ENCODE data around the gene SHB.
"Not testable (repeated sequence)": the region's sequence is repeated elsewhere in the genome, so short reads cannot be mapped to it uniquely, and the experiment has no call there.

SHB gene

DNA sequence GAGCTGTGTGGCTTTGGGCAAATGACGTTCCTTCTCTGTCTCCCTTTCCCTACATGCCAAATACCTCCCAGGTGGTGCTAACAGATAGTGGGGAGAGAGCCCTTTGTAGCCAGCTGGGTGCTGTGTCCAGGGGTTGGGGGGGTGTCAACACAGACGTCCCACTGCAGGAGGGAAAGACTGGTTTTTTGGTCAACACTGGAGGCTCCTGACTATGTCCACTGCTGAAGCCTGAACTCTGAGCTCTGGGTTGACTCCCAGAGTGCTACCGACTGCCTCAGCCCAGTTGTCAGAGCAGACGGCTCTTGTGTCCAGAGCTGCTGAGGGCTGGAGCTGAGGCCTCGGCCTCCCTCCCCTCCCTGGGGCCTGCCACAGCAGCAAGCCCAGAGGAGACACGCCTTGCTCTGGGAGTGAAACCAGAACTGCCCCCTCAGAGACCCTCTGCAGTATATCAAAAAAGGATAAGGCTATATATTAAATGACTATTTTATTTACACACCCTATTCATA is 150.3 kb downstream of the SHB start:
- no peak for DNase-seq (ENCODE audit: low read depth)

DNA sequence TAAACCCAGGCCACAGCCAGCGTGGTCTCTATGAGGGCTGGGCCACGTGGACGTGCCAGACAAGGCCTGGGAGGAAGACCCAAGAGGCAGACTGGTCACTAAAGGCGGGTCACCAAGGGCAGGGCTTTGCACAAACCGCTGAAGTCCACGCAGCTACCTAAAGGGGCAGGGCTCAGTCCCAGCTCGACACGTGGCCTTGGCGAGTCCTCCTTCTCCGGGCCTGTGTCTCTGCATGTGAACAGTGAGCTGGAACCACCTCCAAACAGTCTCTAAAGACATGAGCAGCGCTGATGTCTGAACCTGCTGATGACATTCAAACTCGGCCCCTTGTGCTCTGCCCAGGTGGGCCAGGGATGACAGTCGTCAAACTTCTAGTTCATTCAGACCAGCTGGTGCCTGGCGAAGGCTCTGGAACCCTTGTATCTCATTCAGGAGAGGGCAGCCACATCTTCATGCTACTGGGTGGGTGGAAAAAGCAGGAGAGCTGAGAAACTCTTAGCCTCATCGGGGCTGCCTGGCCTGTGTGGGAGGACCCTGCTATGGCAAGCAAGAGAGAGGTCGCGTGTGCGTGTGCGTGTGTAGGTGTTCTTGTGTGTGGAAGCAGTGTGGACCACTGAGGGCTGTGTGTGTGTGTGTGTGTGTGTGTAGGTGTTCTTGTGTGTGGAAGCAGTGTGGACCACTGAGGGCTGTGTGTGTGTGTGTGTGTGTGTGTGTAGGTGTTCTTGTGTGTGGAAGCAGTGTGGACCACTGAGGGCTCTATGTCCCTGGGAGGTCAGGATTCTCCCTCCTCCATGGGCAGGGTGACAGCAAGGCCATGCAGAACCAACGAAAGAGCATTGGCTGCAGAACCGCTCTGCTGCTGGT is 151.0 kb downstream of the SHB start:
- DNase-seq (ENCODE audit: low read depth), result no peak

DNA sequence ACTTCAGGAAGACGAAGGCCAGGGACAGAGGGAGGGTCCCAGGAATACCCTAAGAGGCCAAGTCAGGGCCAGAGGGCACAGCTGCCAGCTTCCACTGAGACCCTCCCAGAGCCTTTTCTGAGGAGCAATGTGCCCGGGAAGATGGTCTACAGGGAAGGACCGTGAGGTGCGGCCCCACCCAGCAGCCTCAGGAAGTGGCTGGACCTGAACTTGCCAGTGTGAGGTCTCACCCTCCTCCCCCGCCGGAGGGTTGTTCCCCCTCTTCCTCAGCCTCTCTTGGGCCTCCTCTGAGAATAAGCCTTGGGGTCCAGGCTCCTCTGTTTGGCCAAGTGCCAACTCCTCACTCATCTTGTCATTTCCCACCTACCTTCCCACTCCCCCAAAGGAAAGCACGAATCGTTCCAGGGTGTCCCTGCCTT is 151.7 kb downstream of the SHB start:
- no peak for DNase-seq (ENCODE audit: low read depth)

DNA sequence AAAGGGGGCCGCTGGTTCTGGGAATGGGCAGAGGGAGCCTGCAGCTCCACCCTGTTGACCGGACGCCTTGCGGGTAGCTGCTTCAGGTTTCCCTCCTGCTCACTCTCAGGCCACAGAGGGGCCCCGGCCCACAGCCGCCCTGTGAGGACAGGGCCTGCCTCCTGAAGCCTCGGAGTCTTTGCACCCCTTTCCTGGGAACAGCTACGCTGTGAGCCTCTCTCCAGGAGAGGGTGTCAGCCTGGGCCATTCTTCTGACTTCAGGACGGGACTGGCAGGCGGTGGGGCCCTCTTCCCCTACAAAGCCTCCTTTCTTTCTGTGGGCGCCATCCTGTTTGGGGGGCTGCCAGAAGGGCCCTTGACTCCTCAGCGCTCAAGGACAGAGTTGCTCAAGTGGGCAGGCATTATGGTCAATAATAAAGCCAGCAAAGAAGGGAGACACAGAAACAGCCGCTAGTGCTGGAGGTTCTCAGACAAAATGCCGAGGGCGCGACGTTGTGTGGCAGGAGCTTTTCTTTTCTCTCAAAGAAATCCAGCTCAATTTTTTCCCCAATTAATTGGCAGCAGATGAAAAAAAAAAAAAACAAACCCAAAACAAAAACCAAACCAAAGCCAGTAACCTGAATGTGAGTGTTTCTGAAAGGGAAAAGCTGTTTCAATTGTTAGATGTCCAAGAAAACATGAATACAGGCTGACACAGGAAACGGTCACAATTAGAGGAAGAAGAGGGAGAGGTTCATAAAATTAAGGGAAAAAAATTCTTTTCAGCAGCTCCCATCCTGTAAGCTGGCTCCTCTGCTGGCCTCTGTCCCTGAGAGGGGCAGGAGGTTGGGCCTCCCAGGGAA is 152.3 kb downstream of the SHB start:
- DNase-seq (ENCODE audit: low read depth), result no peak

DNA sequence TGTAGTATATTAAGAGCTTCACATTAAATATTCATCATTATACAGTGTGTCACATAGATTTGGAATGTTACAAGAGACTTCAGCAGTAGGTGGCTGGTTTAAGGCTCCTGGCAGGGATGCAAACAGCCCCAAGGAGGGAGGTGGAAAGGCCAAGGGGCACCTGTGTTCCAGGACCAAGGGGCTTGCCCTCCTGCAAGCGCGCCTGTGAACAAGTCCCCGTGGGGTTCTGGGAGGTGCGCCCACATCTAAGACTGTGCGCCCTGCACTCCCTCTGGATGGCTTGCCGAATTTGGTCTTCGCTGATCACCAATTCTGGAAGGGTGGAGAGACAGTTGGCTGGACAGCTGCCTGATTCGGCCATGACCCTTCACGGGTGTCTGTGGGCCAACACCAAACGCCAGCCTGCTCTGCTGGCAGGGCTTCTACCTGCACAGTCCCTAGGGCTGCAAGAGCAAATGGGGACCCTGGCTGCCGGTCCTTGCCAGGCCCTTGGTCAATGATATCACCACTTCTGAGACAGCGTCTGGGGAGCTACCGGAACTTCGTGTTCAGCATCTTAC is 153.0 kb downstream of the SHB start:
- no peak for DNase-seq (ENCODE audit: low read depth)

DNA sequence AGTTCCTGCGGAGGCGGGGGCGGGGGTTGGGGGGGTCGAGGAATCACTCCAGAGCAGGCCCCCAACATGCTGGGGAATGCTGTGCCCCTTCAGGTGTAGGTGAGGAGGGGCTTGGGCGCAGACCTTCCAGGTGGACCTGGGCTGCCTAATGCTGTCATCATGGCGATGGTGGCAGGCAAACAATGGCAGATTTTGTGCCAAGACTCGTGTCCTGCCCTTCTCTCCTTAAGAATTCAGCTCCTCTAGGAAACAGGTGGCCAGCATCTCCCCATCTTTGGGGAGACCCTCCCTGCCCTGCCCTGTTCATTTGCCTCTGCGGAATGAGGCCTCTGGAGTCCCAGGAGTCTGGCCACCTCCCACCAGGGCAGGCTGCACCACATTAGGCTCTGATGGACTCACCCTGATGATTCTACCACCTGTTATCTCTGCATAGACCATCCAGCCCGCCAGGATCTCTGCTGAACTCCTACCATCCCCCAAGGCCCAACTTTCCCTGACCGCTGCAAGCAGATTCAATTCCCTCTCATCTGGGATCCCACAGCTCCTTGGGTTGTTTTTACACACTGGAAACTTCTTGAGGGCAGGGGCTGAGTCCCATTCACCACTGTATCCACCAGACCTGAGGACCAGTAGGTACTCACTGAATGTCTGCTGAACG is 154.2 kb downstream of the SHB start:
- DNase-seq (ENCODE audit: low read depth), result no peak

DNA sequence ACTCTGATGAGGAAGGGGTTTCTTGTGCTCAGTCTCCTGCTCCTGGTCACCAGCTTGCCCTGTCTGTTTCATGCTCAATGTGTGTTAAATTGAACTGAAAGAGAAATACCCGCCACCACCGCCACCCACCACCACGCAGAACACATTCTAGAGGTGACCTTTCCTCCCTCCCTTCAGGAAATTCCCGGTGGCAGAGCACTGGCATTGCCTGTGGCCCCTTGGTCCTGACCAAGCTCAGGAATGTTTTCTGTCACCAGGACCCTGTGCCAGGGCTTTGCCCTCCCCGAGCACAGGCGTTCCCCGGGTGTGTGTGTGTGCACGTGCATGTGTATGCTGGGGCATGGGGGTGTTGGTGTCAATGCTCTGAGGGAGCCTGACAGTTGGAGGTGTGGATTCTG is 154.9 kb downstream of the SHB start:
- DNase-seq (ENCODE audit: low read depth), result no peak

DNA sequence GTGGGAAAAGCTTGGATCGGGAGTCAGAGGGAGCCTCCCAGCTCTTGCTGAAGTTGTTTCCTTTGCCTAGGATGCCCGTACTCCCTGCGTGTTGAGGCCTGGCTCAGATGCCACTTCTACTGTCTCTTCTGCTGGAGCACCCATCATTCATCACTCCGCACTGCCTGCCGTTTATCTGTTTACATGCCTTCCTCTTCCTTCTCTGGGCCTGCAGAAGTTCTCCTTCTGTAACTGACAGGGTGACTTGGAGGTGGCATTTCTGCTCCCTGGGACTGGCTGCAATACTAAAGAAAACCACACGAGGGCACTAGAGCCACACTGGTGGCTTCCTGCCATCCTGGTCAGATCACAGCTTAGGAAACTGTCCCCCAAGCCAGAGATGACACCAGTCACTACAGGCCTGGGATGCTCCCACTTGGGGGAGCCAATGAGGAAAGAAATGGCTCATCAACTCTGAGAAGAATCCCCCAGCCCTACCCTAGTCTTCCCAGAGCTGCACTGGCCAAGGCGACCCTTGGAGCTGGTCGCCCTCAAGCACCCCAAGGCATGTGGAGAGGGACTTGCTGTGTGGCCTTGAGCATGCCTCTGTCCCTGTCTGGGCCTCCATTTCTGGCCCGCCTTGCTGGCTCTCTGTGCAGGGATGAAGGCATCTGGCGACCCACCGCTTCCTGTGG is 155.4 kb downstream of the SHB start:
- peak; percentile 64 for DNase-seq (ENCODE audit: low read depth)

DNA sequence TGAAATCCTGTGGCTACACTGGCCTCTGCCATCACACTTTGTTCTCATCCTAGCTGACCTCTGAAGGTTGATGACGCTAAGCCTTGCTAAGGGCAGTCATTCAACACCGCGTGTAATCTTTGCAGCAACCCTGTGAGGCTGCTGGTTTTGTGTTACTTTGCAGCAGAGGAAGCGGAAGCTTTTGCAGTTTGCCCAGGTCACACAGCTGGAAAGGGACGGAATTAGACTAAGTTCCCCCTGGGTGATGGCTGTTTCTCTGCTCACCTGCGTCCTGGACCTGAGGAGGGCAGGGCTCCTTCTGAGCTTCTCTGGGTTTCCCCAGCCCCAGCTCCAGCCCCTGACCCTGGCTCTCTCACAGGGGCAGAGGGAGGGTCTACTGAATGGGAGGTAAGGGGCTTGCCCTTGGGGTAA is 157.8 kb downstream of the SHB start:
- DNase-seq (ENCODE audit: low read depth), result no peak

DNA sequence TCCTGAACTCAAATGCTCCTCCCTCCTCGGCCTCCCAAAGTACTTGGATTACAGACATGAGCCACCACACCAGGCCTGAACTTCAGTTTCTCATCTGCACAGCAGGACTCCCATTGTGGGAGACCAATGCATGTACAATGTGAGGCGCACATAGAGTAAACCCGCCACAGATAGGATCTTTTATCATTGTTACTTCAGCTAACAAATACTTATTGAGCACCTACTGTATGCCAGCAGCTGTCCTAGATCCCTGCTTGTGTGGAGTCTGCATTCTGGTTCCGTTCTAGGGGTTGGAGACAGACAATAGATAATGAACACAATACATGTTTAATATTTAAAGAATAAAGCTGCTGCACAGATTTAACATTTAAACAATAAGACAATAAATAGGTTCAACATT is 158.8 kb downstream of the SHB start:
- no peak for DNase-seq (ENCODE audit: low read depth)

DNA sequence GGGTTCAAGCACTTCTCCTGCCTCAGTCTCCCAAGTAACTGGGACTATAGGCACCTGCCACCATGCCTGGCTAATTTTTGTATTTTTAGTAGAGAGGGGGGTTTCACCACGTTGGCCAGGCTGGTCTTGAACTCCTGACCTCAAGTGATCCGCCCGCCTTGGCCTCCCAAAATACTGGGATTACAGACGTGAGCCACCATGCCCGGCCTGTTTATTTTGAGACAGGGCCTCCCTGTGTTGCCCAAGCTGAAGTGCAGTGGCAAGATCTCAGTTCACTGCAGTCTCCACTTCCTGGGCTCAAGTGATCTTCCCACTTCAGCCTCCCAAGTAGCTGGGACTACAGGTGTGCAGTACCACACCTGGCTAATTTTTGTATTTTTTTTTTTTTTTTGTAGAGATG is 159.2 kb downstream of the SHB start:
- not testable (repeated sequence) for DNase-seq (ENCODE audit: low read depth)

DNA sequence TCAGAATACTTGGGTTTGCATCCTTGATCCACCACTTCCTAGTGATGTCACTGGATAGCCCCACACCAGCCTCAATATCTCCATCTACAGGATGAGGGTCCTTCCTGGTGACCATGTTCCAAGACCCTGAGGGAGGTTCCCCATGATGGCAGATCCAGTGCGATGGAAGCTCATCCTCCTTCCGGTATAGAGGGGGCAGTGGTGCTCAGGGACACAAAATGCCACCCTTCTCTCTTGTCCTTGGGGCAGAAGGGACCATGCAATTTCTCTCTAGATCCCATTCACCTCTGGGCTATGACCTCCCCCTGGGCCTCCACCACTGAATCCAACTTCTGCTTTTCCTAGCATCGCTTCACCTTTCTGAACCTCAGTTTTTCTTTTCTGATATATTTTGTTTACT is 159.7 kb downstream of the SHB start:
- DNase-seq (ENCODE audit: low read depth), result no peak

DNA sequence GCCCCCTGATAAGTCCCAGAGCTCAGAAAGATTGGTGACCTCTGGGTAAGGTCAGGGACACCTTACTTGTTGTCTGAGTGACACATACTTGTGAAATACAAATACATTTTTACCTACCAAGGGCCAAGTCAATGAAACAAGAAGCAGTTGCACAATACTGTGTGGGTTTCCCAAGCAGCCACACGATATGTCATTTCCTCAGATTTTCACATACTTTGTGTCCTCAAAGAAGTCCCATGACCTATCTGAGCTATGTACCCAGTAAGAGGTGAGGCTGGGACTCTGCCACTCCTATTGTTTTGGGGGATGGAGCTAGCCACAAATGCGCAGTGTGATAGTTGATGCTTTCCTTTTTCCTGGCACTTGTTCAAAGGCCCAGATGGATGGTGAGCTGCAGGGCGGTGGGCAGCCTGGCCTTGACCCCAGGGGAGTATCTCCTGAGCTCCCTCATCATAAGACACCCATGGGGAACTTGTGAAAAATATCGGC is 160.3 kb downstream of the SHB start:
- DNase-seq (ENCODE audit: low read depth), result no peak

DNA sequence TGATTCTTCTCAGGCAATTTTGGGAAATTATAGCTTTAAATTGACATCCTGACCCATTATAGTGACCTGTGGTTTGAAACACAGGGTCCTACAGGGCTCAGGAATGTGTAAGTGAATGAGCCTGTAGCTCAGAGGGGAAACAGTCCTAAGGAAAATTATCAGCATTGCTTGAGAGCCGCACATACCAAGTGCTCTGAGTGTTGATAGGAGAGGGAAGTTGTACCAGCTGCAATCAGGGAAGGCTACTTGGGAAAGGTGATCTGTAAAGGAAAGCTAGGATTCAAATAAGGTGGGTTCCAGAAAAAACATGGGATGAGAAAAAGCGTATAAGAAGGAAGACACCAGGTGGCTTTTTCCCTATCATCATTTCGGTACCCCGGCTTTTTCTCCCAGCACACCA is 160.7 kb downstream of the SHB start:
- no peak for DNase-seq (ENCODE audit: low read depth)

DNA sequence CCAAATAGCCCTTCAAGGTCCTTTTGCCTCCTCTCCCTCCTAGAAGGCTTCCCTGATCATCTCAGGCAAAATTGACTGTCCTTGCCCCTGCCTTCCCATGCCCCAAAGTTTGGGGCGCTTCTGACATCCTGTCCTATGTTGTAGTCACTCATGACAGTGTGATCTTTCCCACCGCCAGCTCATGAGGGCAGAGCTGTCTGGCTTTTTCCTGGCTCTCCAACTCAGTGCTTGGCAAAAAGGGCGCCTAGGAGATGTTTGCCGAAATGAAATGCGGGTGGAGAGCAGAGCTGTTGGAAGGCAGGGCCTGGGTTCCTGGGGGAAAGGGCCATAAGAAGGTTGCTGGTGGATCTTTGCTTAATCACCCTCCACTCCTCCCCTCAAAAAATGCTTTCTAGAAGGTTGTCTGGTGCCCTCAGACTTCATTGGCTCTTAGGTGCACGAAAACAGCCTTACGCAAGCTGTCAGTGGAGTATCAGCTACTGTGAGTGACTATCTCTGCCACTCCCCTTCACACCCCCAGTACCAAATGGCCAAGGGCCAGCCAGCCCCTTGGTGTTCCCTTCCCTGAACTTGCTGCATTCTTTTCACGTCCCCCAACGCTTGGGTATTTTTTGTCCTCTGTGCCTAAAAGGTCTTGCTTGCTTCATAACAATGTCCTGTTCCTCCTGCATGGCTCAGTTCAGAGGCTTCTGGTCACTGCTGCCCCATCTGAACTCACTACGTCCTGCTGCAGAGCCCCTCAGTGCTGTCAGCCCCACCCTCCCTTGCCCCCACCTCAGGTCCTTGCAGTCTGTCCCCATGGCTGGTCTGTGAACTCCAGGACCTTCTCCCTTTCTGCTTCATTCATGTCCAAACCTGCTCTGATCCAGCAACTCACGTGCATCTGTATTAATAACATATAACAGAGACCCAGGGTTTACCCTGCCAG is 162.5 kb downstream of the SHB start:
- no peak for DNase-seq (ENCODE audit: low read depth)

DNA sequence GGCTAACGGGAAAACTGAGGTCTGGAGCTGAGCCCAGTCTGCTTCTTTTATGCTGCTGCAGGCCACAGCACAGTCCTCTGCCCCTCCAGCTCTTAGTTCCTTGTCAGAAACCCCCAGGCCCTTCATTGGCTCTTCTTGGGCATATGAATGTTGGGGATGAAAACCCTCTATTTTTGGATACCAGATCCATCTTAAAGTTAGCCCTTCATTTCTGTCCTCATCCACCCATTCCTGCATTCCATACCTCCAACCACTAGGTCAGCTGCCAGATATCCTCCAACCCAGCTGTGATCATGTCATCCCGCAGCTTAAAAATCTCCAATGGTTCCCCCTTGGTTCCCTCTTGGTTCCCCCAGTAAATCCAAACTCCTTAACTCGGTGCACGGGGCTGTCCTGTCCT is 163.3 kb downstream of the SHB start:
- DNase-seq (ENCODE audit: low read depth), result no peak

DNA sequence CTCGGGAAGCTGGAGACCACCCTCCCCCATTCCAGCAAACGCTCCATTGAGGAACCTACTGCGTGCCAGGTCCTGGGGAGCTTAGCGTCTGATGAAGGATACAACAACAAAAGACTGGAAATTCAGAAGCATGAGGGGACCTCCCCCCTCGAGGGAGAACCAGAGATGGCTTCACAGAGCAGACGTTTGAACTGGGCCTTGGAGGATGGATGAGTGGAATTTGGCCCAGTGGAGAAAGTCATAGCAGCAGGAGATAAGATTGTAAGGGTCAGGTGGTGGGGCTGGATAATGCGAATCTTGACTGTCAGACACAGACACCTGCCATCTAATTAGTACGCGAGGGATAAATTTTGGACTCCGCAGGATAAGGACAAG is 163.9 kb downstream of the SHB start:
- no peak for DNase-seq (ENCODE audit: low read depth)

DNA sequence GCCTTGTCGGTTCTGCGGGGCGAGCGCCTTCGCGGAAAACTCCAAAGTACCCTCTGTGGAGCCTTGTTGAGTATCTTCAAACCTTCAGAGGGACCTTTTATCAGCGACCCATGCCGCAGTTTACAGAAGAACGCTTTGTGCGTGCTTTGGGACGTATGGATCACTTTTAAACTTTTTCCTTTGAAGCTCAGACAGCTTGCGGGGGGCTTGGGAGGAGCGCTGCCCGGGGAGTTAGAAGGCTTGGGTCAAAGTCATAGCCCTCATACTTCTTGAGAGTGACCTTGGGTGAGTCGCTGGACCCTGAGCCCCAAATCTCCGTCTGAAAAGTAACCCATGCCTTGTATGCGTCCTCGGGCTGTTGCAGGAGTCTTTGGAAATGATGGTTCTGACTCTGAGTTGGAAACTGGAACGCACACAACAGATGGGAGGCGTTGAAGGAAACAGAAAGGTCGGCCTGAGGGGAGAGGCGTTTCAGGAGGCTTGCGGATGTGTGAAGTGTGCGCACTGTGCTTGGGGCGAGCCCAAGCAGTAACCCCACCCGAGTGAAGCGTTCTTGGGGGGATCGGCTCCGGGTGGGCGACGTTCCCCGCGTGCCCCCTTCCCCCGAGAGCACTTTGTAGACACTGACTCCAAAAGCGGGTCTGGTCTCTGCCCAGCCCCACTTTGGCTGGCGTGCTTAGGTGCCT is 164.4 kb downstream of the SHB start:
- no peak for DNase-seq (ENCODE audit: low read depth)

DNA sequence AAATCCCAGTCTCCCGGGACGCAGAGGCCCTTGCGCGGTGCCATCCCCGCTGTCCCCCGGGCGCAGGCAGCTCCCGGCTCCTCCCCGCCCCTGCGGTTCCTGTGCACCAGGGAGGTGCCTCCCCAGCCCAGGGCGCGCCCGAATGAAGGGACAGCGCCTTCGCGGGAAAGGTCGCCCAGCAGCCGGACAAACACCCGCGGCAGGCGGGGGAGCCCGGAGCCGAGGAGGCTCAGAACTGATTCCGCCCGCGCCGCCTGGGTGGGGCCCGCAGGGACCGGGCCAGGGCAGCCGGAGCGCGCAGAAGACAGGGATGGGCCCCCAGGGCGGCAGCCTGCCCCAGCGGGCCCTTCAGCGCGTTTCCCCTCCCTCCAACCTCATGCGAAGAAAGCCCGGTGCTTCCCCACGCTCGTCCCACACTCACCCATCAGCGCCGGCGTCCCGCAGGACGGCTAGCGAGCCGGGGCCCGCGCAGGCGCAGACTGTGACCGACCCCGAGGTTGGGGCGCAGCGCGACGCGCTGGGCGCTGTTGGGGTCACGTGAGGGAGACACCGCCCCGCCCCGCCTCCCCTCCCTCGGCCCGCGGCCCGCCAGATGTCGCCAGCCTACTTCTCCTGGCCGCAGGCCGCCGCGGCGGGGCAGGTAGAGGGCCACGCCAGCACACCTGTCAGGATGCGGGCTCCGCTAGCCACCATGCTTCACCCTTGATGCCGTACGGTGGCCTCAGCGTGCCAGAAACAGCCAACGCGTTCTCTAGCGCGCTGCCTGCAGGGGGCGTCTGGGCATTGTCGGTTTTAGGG is 165.2 kb downstream of the SHB start, which contains the start of gene SLC25A51:
TSS of gene SLC25A51 (minus strand) at position 481 of the 798 bp plus-strand sequence. CDS start 15,577 bp downstream, outside the sequence.
- peak; percentile 93 for DNase-seq (ENCODE audit: low read depth)

Measured in T follicular helper cell (primary cell).